ENCODE data around the gene MTHFD1.

The MTHFD1 gene

GRCh38 chr14:64391986-64392385 lies 3.8 kb downstream of the MTHFD1 start:
- no peak for TF ChIP-seq SIN3A (IDR thresholded peaks at IDR 0.05; ENCODE audit: borderline replicate concordance, insufficient read depth, low read length)
- TF ChIP-seq TAF1 (IDR thresholded peaks at IDR 0.05; ENCODE audit: borderline replicate concordance, insufficient read depth, low read length): no peak
- TF ChIP-seq REST (IDR thresholded peaks at IDR 0.05; ENCODE audit: insufficient read depth in 1 of 2, low read depth in 2 of 2, low read length in 2 of 2): no peak
- TF ChIP-seq FOXP2 (optimal IDR thresholded peaks at IDR 0.05; ENCODE audit: borderline replicate concordance, extremely low read depth, extremely low read length, insufficient read depth): no peak
- no peak for TF ChIP-seq POLR2AphosphoS5 (IDR thresholded peaks at IDR 0.05; ENCODE audit: low read depth, low read length)

- TF ChIP-seq SIN3A (IDR thresholded peaks at IDR 0.05; ENCODE audit: borderline replicate concordance, insufficient read depth, low read length) (no peak), TAF1 (IDR thresholded peaks at IDR 0.05; ENCODE audit: borderline replicate concordance, insufficient read depth, low read length) (no peak), REST (IDR thresholded peaks at IDR 0.05; ENCODE audit: insufficient read depth in 1 of 2, low read depth in 2 of 2, low read length in 2 of 2) (no peak), POLR2AphosphoS5 (IDR thresholded peaks at IDR 0.05; ENCODE audit: low read depth, low read length) (no peak), FOXP2 (optimal IDR thresholded peaks at IDR 0.05; ENCODE audit: borderline replicate concordance, extremely low read depth, extremely low read length, insufficient read depth) (no peak)
These were observed 6.3 kb downstream of the MTHFD1 start for GRCh38 chr14:64394423-64394822.

- TF ChIP-seq FOXP2 (optimal IDR thresholded peaks at IDR 0.05; ENCODE audit: borderline replicate concordance, extremely low read depth, extremely low read length, insufficient read depth) (no peak), SIN3A (IDR thresholded peaks at IDR 0.05; ENCODE audit: borderline replicate concordance, insufficient read depth, low read length) (no peak), TAF1 (IDR thresholded peaks at IDR 0.05; ENCODE audit: borderline replicate concordance, insufficient read depth, low read length) (no peak), REST (IDR thresholded peaks at IDR 0.05; ENCODE audit: insufficient read depth in 1 of 2, low read depth in 2 of 2, low read length in 2 of 2) (no peak), POLR2AphosphoS5 (IDR thresholded peaks at IDR 0.05; ENCODE audit: low read depth, low read length) (no peak)
These were observed 7.0 kb downstream of the MTHFD1 start for GRCh38 chr14:64394977-64395633.

GRCh38 chr14:64400829-64401459 lies 12.8 kb downstream of the MTHFD1 start:
- TF ChIP-seq TAF1 (IDR thresholded peaks at IDR 0.05; ENCODE audit: borderline replicate concordance, insufficient read depth, low read length) (no peak), FOXP2 (optimal IDR thresholded peaks at IDR 0.05; ENCODE audit: borderline replicate concordance, extremely low read depth, extremely low read length, insufficient read depth) (no peak), POLR2AphosphoS5 (IDR thresholded peaks at IDR 0.05; ENCODE audit: low read depth, low read length) (no peak), REST (IDR thresholded peaks at IDR 0.05; ENCODE audit: insufficient read depth in 1 of 2, low read depth in 2 of 2, low read length in 2 of 2) (no peak), SIN3A (IDR thresholded peaks at IDR 0.05; ENCODE audit: borderline replicate concordance, insufficient read depth, low read length) (no peak)
